GM13976 (cell line): ENCODE data around the gene COL20A1.

ENCODE experiments used
- DNase-seq: peaks from one replicate; pipeline ENCODE4 v3.0.0; 2012; ENCODE audit warnings: low spot score
- in situ Hi-C: fragments of 300-500 bp; cut with MboI; formaldehyde crosslinking; loops from one replicate; pipeline ENCODE4 v1.12.0; 2022; ENCODE audit warnings: low sequenced_read_pairs, mixed read lengths, inconsistent platforms; ENCODE audit not compliant: unreplicated experiment
- TF ChIP-seq, protein P1 (sequence below): IDR thresholded peaks from 2 replicates; pipeline ENCODE4 v1.5.1; 2012; ENCODE audit warnings: borderline replicate concordance, mild to moderate bottlenecking; ENCODE audit not compliant: insufficient read depth; ENCODE audit errors: extremely low read depth, missing control alignments, control extremely low read depth

COL20A1 gene

DNA sequence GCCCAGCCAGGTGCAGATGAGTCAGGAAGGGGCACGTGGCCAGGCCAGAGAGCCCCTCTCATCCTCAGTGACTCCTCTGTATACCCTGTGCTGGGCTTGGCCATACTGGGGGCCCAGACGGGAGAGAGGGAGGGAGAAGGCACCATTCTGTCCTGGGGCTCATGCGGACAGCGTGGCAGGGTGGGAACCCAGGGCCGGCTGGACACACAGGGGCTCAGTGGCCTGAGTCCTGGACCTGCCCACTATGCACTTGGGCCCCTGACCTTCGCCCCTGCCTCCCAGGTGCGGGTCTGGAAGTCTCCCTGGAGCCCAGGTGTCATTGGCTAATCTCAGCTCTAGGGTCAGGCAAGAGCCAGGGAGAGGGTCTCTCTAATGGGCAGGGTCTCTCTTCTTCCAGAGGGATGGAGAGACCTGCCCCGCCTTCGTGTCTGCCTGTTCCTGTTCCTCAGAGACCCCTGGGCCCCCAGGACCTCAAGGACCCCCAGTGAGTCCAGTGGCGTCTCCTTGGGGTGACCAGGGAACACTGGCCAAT lies 27.7 kb downstream of the COL20A1 start:
- TF ChIP-seq, protein P1, sequence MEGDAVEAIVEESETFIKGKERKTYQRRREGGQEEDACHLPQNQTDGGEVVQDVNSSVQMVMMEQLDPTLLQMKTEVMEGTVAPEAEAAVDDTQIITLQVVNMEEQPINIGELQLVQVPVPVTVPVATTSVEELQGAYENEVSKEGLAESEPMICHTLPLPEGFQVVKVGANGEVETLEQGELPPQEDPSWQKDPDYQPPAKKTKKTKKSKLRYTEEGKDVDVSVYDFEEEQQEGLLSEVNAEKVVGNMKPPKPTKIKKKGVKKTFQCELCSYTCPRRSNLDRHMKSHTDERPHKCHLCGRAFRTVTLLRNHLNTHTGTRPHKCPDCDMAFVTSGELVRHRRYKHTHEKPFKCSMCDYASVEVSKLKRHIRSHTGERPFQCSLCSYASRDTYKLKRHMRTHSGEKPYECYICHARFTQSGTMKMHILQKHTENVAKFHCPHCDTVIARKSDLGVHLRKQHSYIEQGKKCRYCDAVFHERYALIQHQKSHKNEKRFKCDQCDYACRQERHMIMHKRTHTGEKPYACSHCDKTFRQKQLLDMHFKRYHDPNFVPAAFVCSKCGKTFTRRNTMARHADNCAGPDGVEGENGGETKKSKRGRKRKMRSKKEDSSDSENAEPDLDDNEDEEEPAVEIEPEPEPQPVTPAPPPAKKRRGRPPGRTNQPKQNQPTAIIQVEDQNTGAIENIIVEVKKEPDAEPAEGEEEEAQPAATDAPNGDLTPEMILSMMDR: no peak
- in situ Hi-C loops: no loop called here
- no peak for DNase-seq

DNA sequence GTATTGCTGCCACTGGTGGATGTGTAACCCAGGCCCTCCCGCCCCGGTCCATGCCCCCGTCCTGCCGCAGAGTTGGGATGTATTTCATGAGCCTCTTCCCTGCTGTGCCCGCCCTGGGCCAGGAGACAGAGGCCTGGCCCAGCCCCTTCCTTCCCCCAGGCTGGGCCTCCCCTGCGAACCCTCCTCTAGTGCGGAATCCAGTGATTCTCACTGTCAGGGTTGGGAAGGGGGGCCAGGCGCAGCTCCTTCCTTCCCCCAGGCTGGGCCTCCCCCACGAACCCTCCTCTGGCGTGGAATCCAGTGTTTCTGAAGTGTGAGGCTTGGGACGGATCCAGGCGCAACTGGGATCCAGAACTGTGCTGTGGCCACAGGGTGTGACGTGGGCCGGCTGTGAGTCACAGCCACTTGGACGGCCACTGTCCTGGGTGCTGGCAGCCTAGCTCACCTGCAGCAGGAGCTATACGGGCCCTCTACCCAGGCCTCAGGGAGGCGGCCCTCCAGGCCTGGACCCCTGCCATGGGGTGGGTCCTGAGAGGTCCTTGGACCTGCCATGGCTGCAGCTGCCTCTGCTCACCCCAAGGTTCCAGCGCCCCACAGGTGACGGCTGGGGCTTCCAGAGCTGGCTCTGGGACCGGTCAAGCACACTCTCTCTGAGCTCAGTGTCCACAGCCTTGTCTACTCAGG lies 28.3 kb downstream of the COL20A1 start:
- in situ Hi-C loops: no loop called here
- no peak for DNase-seq
- TF ChIP-seq, protein P1: no peak

DNA sequence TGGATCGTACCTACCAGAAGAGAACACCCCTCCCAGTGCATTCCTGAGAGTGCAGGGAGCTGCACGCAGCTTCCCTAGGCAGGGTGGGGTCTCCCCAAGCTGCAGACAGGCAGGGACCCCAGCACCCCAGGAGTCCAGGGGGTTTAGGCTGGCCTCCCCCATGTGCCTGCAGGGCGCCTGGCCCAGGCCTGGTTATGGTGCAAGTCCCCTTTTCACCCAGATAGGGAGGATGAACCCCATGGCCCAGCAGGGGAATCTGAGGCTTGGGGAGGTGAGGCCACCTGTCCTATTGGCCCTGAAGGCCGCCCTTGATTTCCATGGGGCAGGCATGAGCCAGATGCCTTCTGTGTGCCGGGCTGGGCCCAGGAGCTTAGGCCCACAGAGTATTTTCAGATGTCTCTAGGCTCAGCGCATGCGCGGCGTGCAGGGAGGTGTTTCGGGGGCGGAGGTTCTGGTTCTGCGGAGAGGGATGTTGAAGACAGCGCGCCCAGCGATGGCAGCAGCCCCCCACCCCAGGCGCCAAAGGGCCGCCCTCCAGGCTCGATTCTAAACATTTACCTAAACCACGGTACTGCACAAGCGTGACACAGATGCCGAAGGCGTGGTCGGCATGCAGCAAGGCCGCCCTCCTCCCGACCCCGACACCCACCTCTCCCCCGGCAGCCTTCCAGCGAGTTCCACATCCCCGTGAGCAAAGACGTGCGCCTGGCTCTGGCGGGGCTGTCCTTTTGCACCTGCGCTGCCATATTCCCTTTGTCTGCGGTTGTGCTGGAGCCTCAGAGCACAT lies 29.4 kb downstream of the COL20A1 start:
- in situ Hi-C loops: no loop called here
- TF ChIP-seq, protein P1: no peak
- DNase-seq: no peak

- TF ChIP-seq, protein P1: no peak
- in situ Hi-C loops: no loop called here
- DNase-seq: no peak
Observed at GRCh38 chr20:63322933-63323273, 29.9 kb downstream of the COL20A1 start.

GRCh38 chr20:63323357-63323981 lies 30.5 kb downstream of the COL20A1 start:
- TF ChIP-seq, protein P1: no peak
- in situ Hi-C loops: no loop called here
- no peak for DNase-seq

- in situ Hi-C loops: no loop called here
- TF ChIP-seq, protein P1: no peak
- DNase-seq: no peak
Observed at GRCh38 chr20:63325021-63325471, 32.1 kb downstream of the COL20A1 start.
